GM21447 (cell line): Measurements from ENCODE around the gene MAN1A2.

Experiments used
- ATAC-seq: cut with Tn5 transposase; IDR thresholded peaks from one replicate; pipeline ENCODE4 v1.9.1; 2021; ENCODE audit not compliant: unreplicated experiment

Gene MAN1A2

GRCh38 chr1:117359561-117360289 lies 7.5 kb upstream of the MAN1A2 start:
- ATAC-seq: no peak

GRCh38 chr1:117362986-117363385 lies 4.3 kb upstream of the MAN1A2 start:
- ATAC-seq: no peak

- no peak for ATAC-seq
Observed at GRCh38 chr1:117363571-117364048, 3.6 kb upstream of the MAN1A2 start.

GRCh38 chr1:117364240-117364639 lies 3.0 kb upstream of the MAN1A2 start:
- no peak for ATAC-seq

- no peak for ATAC-seq
Observed at GRCh38 chr1:117365350-117366176, 1.7 kb upstream of the MAN1A2 start.

GRCh38 chr1:117366177-117367045 lies 838 bp upstream of the MAN1A2 start:
- peak; percentile 40 for ATAC-seq

GRCh38 chr1:117368116-117369108 lies 1.2 kb downstream of the MAN1A2 start:
- ATAC-seq: no peak

GRCh38 chr1:117370071-117370470 lies 2.8 kb downstream of the MAN1A2 start:
- no peak for ATAC-seq

- ATAC-seq: no peak
Observed at GRCh38 chr1:117370509-117370908, 3.3 kb downstream of the MAN1A2 start.

GRCh38 chr1:117371441-117372151 lies 4.3 kb downstream of the MAN1A2 start:
- ATAC-seq: no peak

- no peak for ATAC-seq
Observed at GRCh38 chr1:117372863-117373412, 5.7 kb downstream of the MAN1A2 start.

- ATAC-seq: no peak
Observed at GRCh38 chr1:117373932-117374331, 6.7 kb downstream of the MAN1A2 start.

- no peak for ATAC-seq
Observed at GRCh38 chr1:117375327-117375726, 8.1 kb downstream of the MAN1A2 start.

GRCh38 chr1:117387060-117387633 lies 19.9 kb downstream of the MAN1A2 start:
- ATAC-seq: no peak

- ATAC-seq: no peak
Observed at GRCh38 chr1:117388328-117388727, 21.1 kb downstream of the MAN1A2 start.

- no peak for ATAC-seq
Observed at GRCh38 chr1:117389284-117389683, 22.0 kb downstream of the MAN1A2 start.

GRCh38 chr1:117389779-117390178 lies 22.5 kb downstream of the MAN1A2 start:
- ATAC-seq: no peak

GRCh38 chr1:117392771-117393170 lies 25.5 kb downstream of the MAN1A2 start:
- no peak for ATAC-seq

GRCh38 chr1:117396074-117396473 lies 28.8 kb downstream of the MAN1A2 start:
- ATAC-seq: no peak
